ENCODE data around the gene EPHA4. TPM values are rescaled to one million over a fixed set of nuclear protein-coding genes. Genes with fewer than 3 reads are reported as not detected.

EPHA4 gene
- total and polyA plus RNA-seq, 9 donors = 11.3 to 39.3 (median 24.9) TPM

- TF ChIP-seq POLR2A (IDR thresholded peaks at IDR 0.05) (no peak), EP300 (IDR thresholded peaks at IDR 0.05) (no peak)
- TF ChIP-seq, protein P1, sequence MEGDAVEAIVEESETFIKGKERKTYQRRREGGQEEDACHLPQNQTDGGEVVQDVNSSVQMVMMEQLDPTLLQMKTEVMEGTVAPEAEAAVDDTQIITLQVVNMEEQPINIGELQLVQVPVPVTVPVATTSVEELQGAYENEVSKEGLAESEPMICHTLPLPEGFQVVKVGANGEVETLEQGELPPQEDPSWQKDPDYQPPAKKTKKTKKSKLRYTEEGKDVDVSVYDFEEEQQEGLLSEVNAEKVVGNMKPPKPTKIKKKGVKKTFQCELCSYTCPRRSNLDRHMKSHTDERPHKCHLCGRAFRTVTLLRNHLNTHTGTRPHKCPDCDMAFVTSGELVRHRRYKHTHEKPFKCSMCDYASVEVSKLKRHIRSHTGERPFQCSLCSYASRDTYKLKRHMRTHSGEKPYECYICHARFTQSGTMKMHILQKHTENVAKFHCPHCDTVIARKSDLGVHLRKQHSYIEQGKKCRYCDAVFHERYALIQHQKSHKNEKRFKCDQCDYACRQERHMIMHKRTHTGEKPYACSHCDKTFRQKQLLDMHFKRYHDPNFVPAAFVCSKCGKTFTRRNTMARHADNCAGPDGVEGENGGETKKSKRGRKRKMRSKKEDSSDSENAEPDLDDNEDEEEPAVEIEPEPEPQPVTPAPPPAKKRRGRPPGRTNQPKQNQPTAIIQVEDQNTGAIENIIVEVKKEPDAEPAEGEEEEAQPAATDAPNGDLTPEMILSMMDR (IDR thresholded peaks at IDR 0.05) = no peak
- no peak for DNase-seq
- Histone ChIP-seq H3K4me1 (ENCODE audit: insufficient read depth) (peaks cover 1% of the 10 kb centered on the region), H3K27me3 (no peaks in the 10 kb centered on the region), H3K9me3 (no peaks in the 10 kb centered on the region), H3K4me3 (no peak overlapping the region), H3K27ac (no peak overlapping the region), H3K36me3 (no peaks in the 10 kb centered on the region)
- intact Hi-C loops (cut with DNase I) = no loop called here
- 97 to 99% (median 97%) methylated on average over 4 of the region's 4 CpGs for WGBS, 3 donors
Measured at GRCh38 chr2:221425353-221425752, 146.8 kb downstream of the EPHA4 start.

DNA sequence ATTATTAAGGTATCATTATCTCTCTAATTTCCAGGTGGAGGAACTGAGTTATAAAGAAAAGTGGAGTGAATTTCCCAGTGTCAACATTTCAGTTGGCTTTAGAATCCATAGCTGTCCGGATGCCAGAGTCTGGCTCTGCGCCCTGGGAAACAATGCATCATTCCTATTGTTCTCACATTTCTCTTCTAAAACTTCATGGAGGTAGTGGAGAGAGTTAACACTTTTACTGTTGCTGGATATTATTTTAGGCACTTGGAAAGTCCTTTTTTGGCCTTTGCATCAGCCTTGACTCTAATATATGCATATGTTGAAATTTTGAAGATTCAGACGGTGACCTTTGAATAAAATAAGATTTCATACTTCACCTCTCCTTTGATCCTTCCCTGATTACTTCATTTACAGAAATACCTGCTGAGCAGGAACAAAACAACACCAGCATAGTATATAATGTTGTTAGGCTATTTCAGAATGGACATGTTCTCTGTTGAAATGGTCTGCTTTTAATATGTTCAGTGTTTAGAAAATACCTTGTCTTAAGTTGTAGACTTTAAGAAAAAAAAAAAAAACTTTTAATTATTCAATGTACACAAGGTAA is 148.8 kb downstream of the EPHA4 start:
- Histone ChIP-seq H3K27ac (no peak overlapping the region), H3K4me3 (no peak overlapping the region), H3K4me1 (ENCODE audit: insufficient read depth) (no peaks in the 10 kb centered on the region), H3K36me3 (no peaks in the 10 kb centered on the region), H3K9me3 (no peaks in the 10 kb centered on the region), H3K27me3 (no peaks in the 10 kb centered on the region)
- no peak for DNase-seq
- 69 to 75% (median 73%) methylated on average over 3 of the region's 3 CpGs for WGBS, 3 donors
- intact Hi-C loops (cut with DNase I) = no loop called here
- TF ChIP-seq, protein P1 (IDR thresholded peaks at IDR 0.05) = no peak
- TF ChIP-seq EP300 (IDR thresholded peaks at IDR 0.05) (no peak), POLR2A (IDR thresholded peaks at IDR 0.05) (no peak)

- Histone ChIP-seq H3K36me3 (no peaks in the 10 kb centered on the region), H3K9me3 (no peaks in the 10 kb centered on the region), H3K4me1 (ENCODE audit: insufficient read depth) (no peaks in the 10 kb centered on the region), H3K27me3 (no peaks in the 10 kb centered on the region), H3K27ac (no peak overlapping the region), H3K4me3 (no peak overlapping the region)
- no peak for DNase-seq
- TF ChIP-seq, protein P1 (IDR thresholded peaks at IDR 0.05) = no peak
- TF ChIP-seq POLR2A (IDR thresholded peaks at IDR 0.05) (no peak), EP300 (IDR thresholded peaks at IDR 0.05) (no peak)
- WGBS, 3 donors = 84 to 92% (median 89%) methylated on average over 4 of the region's 4 CpGs
- intact Hi-C loops (cut with DNase I) = no loop called here
Measured at GRCh38 chr2:221422516-221423209, 149.4 kb downstream of the EPHA4 start.

- H3K36me3 ChIP-seq = no peaks in the 10 kb centered on the region
- peaks cover 0 to 5% of the 10 kb centered on the region in 2 donors for H3K9me3 ChIP-seq
- H3K4me3 ChIP-seq = no peak overlapping the region
- TF ChIP-seq, protein P1 (IDR thresholded peaks at IDR 0.05) = no peak
- TF ChIP-seq POLR2A (IDR thresholded peaks at IDR 0.05) (no peak), EP300 (IDR thresholded peaks at IDR 0.05) (no peak)
- no peaks in the 10 kb centered on the region for H3K27me3 ChIP-seq
- no peak for DNase-seq
- intact Hi-C loops (cut with DNase I) = no loop called here
- no peaks in the 10 kb centered on the region for H3K4me1 ChIP-seq (ENCODE audit: insufficient read depth)
- H3K27ac ChIP-seq = no peak overlapping the region
- WGBS, 3 donors = 73 to 82% (median 74%) methylated on average over 7 of the region's 7 CpGs
Measured at GRCh38 chr2:221420245-221420644, 151.9 kb downstream of the EPHA4 start.

Measured in ovary (tissue), 9 donors.